HG03175 (cell line): ENCODE measurements around the gene LRP6.
"Not testable (repeated sequence)": the region's sequence is repeated elsewhere in the genome, so short reads cannot be mapped to it uniquely, and the experiment has no call there.

ENCODE experiments used
- ATAC-seq: cut with Tn5 transposase; IDR thresholded peaks from one replicate; pipeline ENCODE4 v1.9.1; 2021; ENCODE audit warnings: mild to moderate bottlenecking, moderate library complexity; ENCODE audit not compliant: unreplicated experiment

Gene LRP6

GRCh38 chr12:12266873-12267741 is at the start of gene LRP6:
TSS of gene LRP6 (minus strand) at chr12:12267044. CDS start at chr12:12266735, 309 bp downstream.
- peak; percentile 80 for ATAC-seq

- no peak for ATAC-seq
Measured at GRCh38 chr12:12315838-12316237, 49.0 kb upstream of the LRP6 start.

DNA sequence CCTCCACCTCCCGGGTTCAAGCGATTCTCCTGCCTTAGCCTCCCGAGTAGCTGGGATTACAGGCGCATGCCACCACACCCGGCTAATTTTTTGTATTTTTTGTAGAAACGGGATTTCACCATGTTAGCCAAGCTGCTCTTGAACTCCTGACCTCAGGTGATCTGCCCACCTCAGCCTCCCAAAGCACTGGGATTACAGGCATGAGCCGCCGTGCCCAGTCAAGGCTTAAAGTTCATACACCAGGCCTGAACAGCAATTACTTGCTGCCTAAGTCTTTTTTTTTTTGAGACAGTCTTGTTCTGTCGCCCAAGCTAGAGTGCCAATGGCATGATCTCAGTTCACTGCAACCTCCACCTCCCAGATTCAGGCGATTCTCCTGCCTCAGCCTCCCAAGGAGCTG is 43.9 kb upstream of the LRP6 start:
- not testable (repeated sequence) for ATAC-seq

- ATAC-seq, result no peak
Measured at GRCh38 chr12:12305568-12306300, 38.9 kb upstream of the LRP6 start.

DNA sequence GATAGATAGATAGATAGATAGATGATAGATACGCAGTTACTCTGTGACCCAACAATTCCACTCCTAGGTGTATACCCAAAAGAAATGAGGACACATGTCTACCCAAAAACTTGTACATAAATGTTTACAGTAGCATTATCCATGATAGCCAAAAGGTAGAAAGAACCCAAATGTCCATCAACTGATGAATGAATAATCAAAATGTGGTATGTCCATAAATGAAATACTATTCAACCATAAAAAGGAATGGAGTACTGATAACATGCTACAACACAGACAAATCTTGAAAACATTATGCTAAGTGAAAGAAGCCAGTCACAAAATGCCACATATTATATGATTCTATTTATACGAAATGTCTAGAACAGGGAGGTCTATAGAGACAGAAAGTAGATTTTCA is 36.1 kb upstream of the LRP6 start:
- ATAC-seq, result no peak

GRCh38 chr12:12301122-12301521 is 34.3 kb upstream of the LRP6 start:
- ATAC-seq, result no peak

DNA sequence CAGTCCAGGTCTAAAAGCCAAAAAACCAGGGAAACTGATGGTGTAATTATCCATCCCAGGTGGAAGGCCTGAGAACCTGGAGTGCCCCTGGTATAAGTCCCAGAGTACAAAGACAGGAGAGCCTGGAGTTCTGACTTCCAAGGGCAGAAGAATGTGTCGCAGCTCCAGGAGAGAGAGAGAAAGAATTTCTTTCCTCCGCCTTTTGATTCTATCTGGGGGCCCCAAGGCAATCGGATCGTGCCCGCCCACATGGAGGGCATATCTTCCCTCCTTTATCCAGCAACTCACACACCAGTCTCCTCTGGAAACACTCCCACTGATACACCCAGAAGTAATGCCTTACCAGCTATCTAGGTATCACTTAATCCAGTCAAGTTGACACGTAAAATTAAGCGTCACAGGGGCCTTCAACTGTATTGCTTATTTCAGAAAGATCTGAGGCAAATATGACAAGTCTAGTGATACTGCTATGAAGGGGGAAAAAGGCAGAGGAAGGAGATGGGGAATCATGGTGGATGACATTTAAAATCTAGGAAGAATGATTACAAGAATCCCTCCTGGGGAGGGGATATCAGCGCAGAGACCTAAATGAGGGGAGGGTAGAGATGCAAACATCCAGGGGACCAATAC is 30.5 kb upstream of the LRP6 start:
- no peak for ATAC-seq

DNA sequence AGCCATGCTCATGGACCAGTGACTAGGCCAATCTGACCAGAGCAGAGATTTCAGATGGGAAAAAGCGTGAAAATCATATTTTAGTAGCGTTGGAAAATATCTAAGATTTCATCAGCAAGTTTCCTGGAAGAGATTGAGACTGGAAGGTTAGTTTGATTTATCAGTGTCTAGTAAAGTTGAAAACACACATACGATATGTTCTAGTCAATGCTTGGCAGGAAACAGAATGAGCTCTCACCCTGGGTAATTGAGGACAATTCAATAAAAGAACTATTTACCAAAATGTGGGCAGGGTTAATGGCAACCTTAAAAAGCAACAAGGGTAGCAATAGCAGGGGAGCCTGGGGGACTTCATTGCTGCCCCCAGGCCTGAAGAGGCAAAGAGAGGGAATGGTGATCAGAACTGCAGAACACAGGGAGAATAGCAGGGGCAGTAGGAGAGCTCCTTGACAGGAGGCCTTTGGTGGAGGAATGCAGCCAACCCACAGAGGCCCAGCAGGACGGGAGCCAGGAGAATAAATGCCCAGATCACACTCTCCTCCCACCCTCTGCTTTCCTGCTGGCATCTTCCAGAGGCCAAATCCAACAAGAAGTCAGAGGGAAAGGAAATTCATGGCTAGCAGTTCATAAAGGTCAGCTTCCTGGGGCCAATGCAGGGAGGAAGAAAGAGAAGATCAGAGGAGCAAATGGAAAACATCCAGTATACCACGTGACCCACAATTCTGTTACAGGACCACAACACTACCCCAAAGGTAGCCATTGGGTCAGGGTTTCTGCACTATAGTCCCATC is 27.6 kb upstream of the LRP6 start:
- ATAC-seq, result no peak

- no peak for ATAC-seq
Measured at GRCh38 chr12:12290206-12290605, 23.4 kb upstream of the LRP6 start.

GRCh38 chr12:12286441-12286840 is 19.6 kb upstream of the LRP6 start:
- no peak for ATAC-seq

GRCh38 chr12:12282761-12283425 is 16.0 kb upstream of the LRP6 start:
- no peak for ATAC-seq

DNA sequence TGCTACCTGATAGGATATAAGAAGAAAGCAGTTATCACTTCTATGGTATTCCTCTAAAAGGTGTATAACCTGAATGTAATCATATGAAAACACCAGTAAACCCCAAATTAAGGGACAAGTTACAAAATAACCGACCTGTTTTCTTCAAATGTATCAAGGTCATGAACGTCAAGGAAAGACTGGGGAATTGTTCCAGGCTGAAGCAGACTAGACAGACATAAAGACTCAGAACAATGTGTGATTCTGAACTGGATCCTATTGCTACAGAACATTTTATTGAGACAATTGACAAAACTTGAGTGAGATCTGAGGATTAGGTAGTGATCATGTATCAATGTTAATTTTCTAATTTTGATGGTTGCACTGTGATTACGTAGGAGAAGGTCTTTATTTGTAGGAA is 15.4 kb upstream of the LRP6 start:
- no peak for ATAC-seq

- ATAC-seq, result no peak
Measured at GRCh38 chr12:12281134-12281533, 14.3 kb upstream of the LRP6 start.

DNA sequence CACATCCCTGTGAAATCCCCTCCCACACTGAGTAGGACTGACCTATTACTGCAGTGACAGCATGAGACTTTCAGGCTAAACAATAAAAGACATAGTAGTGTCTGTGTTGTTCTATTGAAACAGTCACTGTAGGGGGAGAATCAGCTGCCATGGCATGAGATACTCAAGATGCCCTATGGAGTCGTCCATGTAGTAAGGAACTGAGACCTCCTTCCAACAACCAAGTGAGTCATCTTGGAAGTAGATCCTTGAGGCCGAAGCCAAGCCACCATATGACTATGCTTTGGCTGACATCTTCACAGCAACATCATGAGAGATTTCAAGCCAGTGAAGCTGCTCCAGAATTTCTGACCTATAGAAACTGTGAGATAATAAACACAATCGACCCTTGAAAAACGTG is 12.1 kb upstream of the LRP6 start:
- ATAC-seq, result no peak

DNA sequence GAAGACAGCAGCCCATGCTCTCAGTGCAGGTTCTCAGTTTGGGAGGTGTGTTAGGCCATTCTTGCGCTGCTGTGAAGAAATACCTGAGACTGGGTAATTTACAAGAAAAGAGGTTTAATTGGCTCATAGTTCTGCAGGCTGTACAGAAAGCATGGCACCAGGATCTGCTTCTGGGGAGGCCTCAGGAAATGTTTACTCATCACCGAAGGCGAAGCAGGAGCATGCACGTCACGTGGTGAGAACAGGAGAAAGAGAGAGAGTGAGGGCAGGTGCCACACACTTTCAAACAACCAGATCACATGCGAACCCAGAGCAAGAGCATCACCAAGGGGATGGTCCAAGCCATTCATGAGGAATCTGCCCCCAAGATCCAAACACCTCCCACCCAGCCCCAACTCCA is 9.0 kb upstream of the LRP6 start:
- ATAC-seq, result no peak

DNA sequence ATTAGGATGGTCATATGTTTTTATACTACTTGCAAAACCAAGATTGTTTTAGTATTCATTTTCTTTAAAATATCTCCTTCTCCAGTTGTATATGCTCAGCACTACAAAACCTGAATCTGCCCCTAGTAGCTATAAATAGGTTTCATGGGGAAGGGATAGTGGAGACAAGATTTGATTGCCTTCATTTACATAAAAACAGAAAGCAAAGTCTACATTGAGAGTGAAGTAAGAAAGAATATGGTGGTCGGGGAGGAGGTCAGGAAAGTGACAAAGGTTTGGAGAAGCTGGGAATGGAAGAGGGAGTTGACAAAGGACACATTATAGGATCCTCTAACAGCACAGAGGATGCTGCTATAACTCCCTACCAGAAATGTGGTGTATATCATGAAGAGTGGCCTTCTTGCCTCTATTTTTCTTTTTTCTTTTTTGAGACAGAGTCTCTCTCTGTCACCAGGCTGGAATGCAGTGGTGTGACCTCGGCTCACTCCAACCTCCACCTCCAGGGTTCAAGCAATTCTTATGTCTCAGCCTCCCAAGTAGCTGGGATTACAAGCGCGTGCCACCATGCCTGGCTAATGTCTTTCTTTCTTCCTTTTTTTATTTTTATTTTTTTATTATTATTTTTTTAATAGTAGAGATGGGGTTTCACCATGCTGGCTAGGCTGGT is 6.6 kb upstream of the LRP6 start:
- ATAC-seq, result no peak

GRCh38 chr12:12272869-12273268 is 6.0 kb upstream of the LRP6 start:
- ATAC-seq, result no peak

GRCh38 chr12:12270226-12270625 is 3.4 kb upstream of the LRP6 start:
- no peak for ATAC-seq

GRCh38 chr12:12267742-12268200 is 927 bp upstream of the LRP6 start:
- ATAC-seq, result no peak

DNA sequence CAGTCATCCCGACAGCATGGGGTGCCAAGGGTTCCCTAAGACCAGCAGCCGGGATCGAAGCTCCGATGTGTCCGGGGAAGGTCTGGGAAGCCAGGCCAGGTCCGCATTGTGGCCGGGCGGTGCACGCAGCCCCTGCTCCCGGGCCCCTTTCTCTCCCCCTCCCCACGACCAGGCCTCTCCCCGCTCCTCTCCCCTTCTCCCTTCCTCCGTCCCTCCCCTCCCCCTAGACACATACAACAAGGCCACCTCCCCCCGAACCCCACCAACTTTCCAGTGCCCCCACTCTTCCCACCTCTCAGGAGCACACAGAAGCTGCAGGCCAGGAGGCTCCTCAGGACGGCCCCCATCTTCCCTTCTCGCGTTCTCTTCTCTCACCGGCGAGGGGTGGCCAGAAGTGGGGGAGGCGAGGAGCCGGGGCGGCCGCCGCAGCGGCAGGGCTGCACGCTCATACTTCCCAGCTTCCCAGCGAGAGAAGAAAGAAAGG is 413 bp downstream of the LRP6 start:
- ATAC-seq, result no peak
